Neural cell (in vitro differentiated cells): ENCODE results near the gene ZDHHC7.

Source experiments
- EP300 ChIP-seq: fragments of 450-650 bp; conservative IDR thresholded peaks from 2 replicates; pipeline ENCODE4 v1.6.1; 2014; ENCODE audit warnings: antibody characterized with exemption, mild to moderate bottlenecking, moderate library complexity; ENCODE audit not compliant: poor library complexity, severe bottlenecking
- EZH2 ChIP-seq: fragments of 200-600, 300-800 bp; shearing (Covaris generic), sonication (generic); IDR thresholded peaks from 2 replicates; pipeline ENCODE4 v1.6.1; 2014; ENCODE audit warnings: antibody characterized with exemption, low read length, borderline replicate concordance, mild to moderate bottlenecking; ENCODE audit not compliant: insufficient read depth, poor library complexity, severe bottlenecking
- TF ChIP-seq, protein P1 (sequence below): fragments of 450-650 bp; IDR thresholded peaks from 2 replicates; pipeline ENCODE4 v1.5.1; 2014; ENCODE audit warnings: antibody characterized with exemption, mild to moderate bottlenecking, moderate library complexity; ENCODE audit not compliant: poor library complexity, severe bottlenecking

DNA sequence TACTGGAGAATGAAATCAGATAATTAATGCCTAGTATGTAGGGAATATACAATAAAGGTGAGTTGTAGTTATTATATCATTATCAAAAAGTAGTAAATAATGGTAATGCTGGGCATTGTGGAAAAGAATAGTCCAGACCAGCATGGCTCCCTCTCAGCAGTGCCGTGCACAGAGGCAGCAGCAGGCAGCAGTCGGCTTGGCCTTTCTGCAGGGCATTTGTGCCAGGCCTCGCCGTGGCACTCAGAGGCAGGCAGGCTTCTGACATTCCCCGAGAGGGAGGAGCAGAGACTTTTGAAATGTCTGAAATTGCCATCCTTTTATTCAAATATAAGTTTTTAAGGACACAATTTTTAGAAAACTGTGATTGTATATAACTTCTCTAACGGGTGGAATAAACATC lies 31.3 kb upstream of the ZDHHC7 start:
- TF ChIP-seq, protein P1, sequence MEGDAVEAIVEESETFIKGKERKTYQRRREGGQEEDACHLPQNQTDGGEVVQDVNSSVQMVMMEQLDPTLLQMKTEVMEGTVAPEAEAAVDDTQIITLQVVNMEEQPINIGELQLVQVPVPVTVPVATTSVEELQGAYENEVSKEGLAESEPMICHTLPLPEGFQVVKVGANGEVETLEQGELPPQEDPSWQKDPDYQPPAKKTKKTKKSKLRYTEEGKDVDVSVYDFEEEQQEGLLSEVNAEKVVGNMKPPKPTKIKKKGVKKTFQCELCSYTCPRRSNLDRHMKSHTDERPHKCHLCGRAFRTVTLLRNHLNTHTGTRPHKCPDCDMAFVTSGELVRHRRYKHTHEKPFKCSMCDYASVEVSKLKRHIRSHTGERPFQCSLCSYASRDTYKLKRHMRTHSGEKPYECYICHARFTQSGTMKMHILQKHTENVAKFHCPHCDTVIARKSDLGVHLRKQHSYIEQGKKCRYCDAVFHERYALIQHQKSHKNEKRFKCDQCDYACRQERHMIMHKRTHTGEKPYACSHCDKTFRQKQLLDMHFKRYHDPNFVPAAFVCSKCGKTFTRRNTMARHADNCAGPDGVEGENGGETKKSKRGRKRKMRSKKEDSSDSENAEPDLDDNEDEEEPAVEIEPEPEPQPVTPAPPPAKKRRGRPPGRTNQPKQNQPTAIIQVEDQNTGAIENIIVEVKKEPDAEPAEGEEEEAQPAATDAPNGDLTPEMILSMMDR = no peak
- TF ChIP-seq EP300 = no peak
- no peak for TF ChIP-seq EZH2
